A673 (cell line): Measurements from ENCODE around the gene ATP5MC2.

Experiments
- EZH2 ChIP-seq: fragments of 200-600 bp; sonication (generic); IDR thresholded peaks from 2 replicates; pipeline ENCODE4 v1.6.1; 2017; ENCODE audit warnings: borderline replicate concordance, low read depth, mild to moderate bottlenecking, mixed read lengths, antibody characterized with exemption, low read length; ENCODE audit not compliant: poor library complexity, severe bottlenecking
- TF ChIP-seq, protein P1 (sequence below): fragments of 300-800, 200-600 bp; sonication (generic); conservative IDR thresholded peaks from 2 replicates; pipeline ENCODE4 v1.5.1; 2017; ENCODE audit warnings: low read depth, mild to moderate bottlenecking, antibody characterized with exemption, low read length, moderate library complexity, mixed read lengths

DNA sequence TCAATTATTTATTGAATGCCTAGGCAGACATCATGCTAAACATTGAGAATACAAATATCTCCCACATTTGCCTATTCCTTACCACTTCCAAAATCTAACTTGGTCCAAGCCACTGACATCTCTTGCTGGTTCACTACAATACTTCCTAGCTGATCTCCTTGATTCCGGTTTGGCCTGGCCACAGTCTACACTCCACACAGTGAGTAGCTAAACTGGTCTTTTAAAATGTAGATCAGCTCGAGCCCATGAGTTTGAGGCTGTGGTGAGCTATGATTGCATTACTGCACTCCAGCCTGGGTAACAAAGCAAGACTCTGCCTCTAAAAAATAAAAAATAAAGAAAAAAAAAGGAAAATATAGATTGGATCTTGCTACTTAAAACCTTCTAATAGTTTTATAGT is 7.6 kb upstream of the ATP5MC2 start:
- TF ChIP-seq, protein P1, sequence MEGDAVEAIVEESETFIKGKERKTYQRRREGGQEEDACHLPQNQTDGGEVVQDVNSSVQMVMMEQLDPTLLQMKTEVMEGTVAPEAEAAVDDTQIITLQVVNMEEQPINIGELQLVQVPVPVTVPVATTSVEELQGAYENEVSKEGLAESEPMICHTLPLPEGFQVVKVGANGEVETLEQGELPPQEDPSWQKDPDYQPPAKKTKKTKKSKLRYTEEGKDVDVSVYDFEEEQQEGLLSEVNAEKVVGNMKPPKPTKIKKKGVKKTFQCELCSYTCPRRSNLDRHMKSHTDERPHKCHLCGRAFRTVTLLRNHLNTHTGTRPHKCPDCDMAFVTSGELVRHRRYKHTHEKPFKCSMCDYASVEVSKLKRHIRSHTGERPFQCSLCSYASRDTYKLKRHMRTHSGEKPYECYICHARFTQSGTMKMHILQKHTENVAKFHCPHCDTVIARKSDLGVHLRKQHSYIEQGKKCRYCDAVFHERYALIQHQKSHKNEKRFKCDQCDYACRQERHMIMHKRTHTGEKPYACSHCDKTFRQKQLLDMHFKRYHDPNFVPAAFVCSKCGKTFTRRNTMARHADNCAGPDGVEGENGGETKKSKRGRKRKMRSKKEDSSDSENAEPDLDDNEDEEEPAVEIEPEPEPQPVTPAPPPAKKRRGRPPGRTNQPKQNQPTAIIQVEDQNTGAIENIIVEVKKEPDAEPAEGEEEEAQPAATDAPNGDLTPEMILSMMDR: no peak
- TF ChIP-seq EZH2: no peak
